H4 (cell line): ENCODE data around the gene RAI14. TPM values are rescaled to one million over a fixed set of nuclear protein-coding genes. Genes with fewer than 3 reads are reported as not detected.

ENCODE experiments used
- DNase-seq: peaks from one replicate; pipeline ENCODE4 v3.0.0-alpha.2; 2015; ENCODE audit warnings: low spot score
- total RNA-seq: library from RNA; depleted of rRNA; stranded (reverse); fragments of >200 nt; shearing (Covaris generic); gene quantifications from 2 replicates; pipeline ENCODE4 v1.2.3, GENCODE V29; 2014; rRNA removed

RAI14 gene
- 22.8 and 27.5 TPM in 2 replicates for total RNA-seq

DNA sequence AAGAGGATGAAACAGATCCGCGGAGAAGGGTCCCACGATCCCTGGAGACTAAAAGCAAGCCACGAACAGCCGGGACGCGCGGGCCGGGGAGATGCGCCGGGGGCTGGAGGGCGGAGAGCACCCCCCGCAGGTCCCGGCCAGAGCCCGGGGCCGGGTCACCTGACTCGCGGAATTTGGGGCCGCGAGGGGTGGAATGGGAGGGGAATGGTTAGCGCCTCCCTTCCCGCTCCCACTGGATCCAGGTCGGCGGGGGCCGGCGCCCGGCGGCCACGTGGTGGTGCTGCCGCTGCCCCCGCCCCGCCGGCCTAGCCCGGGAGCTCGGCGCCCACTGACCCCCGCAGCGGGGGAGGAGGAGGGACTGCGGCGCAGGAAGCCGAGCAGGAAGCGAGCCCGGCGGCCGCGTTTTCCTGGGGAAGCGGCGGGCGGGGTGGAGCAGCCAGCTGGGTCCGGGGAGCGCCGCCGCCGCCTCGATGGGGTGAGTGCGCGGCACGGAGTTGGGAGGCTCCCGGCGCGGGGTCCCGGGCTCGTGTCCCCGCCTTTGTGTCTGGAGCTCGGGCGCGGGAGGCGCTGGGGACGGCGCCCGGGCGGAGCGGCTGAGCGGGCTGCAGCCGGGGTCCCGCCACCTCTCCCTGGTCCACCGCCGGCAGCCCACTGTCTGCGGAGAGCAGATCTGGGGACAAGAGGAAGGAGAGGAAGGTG lies at the start of gene RAI14:
RAI14 (plus strand) TSS at position 328 of the 699 bp plus-strand sequence. CDS start 30,592 bp downstream, outside the sequence.
- peak; percentile 68 for DNase-seq

DNA sequence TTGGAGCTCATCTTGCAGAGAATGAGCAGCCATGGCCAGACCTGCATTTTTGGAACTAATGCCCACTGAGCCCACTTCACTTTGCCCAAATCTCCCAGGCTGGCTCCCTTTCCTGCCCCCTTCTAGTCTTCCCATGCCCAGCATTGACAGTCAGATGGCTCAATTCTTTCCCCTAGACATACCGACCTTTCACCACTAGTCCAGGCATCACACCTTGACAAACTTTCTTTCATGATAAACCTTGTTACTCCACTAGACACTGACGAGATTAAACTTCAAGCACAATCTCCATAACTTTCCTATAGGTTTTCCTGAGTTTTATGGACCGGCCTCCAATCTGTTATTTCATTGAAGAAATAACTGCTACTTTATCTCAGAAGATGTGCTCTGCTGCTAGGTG lies 47.8 kb upstream of the RAI14 start:
- no peak for DNase-seq

- DNase-seq, result peak; percentile 88
Observed at GRCh38 chr5:34608859-34609648, 47.1 kb upstream of the RAI14 start.

GRCh38 chr5:34609951-34610441 lies 46.1 kb upstream of the RAI14 start:
- no peak for DNase-seq

GRCh38 chr5:34610546-34610945 lies 45.6 kb upstream of the RAI14 start:
- DNase-seq, result no peak

GRCh38 chr5:34611464-34612415 lies 44.4 kb upstream of the RAI14 start:
- no peak for DNase-seq

- no peak for DNase-seq
Observed at GRCh38 chr5:34616651-34617050, 39.5 kb upstream of the RAI14 start.

GRCh38 chr5:34618371-34619065 lies 37.6 kb upstream of the RAI14 start:
- DNase-seq, result no peak

DNA sequence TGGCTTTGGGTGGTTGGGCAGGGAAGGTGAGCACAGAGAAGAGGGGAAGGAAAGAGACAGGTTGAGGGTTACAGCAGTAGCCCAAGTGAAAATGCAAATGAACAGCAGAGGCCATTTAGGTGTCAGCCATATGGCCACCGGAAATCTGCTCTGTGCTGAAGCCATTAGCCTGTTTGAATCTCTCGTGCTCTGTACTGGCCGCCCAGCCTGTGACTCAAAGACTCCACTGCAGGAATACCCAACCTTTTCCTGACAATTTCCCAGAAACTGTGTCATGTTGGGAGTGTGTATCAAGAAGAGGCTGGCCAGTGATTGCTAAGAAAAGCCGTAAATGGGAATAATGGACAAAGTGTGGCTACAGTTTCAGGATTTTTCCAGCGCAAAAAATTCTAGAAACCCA lies 35.9 kb upstream of the RAI14 start:
- DNase-seq, result no peak

DNA sequence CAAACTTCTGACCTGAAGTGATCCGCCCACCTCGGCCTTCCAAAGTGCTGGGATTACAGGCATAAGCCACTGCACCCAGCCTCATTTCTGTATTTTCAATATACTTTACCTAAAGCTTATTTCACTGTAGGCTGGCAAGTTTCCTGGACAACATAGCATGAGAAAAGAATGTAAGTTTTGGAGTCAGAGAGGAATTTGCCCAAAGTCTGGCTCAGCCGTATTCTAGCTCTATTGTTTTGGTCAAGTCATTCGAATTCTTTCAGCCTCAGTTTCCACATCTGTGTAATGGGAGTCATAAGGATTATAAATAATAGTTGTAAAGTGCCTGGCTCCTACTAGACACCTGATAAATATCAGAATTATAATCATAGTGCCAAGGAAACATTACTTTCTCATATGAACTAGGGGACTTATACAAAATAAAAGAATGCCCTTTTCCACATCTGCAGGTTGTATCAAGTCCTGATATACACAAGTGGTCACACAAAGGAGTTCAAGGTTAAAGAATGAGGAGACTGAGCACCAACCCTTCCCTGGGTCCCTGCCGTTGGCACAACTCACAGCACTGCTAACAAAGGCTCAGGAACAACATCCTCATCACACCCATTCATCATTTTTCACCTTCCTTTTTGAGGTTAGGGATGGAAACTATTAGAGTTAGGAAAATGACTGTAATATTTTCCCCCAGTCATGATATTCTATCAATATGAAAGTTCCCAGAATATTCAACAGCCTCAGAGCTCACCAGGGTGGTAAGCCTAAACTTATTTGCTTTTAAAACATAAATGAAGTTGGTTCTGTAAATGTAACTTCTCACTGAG lies 34.6 kb upstream of the RAI14 start:
- DNase-seq, result no peak

DNA sequence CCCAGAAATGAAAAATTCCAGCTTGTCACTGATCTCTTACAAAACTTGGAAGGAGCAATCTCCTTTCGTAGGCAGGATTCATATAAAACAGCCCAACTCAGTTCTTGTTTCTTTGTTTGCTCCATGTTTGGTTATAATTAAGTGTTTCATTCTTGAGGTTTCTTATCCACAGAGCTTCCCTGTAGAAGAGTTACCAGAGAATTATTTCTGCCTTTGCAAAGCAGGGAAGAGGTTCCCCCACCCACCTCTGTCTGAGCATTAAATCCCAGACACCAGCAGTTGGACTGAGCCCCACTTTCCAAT lies 34.1 kb upstream of the RAI14 start:
- peak; percentile 39 for DNase-seq

GRCh38 chr5:34624691-34625090 lies 31.4 kb upstream of the RAI14 start:
- no peak for DNase-seq

DNA sequence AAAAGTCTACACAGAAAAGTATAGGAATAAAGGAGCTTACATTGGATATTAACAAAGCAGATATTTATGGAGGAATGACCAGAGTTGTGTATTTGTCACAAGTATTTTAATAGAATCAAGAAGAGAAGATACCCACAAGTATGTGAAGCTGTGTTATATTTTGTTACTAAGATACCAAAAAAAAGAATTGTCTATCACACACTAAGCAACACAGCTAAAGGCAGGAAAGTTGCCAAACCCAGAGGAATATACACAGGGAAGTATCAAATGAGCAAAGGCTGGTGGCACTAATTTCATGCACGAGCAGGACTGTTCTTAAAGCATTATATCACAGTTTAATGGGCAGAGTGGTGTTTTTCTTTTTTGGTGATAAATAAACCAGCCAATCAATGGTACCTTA lies 30.9 kb upstream of the RAI14 start:
- DNase-seq, result no peak

GRCh38 chr5:34626036-34626435 lies 30.1 kb upstream of the RAI14 start:
- DNase-seq, result peak; percentile 88

DNA sequence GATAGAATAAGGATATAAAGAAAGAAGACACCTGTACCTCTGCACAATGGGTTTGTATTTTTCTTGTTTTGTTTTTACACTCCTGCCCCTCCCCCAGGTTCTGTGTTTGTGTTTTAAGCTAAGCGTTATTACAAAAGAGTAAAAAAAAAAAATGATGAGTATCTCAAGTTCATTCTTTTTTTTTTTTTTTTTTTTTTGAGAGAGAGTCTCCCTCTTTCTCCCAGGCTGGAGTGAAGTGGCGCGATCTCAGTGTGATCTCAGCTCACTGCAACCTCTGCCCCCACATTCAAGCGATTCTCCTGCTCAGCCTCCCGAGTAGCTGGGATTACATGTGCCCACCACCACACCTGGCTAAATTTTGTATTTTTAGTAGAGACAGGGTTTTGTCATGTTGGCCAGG lies 29.4 kb upstream of the RAI14 start:
- no peak for DNase-seq

GRCh38 chr5:34627794-34628193 lies 28.3 kb upstream of the RAI14 start:
- peak; percentile 46 for DNase-seq

DNA sequence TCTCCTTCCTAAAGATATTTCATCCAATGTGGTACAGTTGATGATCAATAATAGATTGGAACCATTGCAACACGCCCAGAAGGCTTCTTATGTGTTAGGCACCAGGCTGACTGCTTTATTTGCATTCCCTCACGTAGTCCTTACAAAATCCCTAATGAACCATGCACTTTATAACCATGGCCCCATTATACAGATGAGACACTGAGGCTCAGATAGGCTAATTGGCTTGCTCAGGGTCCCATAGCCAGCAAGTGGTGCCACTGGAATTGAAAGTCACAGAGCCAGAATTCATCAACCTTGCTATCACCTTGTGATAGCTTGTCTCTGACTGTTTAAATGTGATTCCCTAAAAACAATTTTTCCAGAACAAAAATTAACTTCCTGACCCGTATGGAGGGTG lies 27.8 kb upstream of the RAI14 start:
- DNase-seq, result no peak

GRCh38 chr5:34630596-34630995 lies 25.5 kb upstream of the RAI14 start:
- no peak for DNase-seq

- no peak for DNase-seq
Observed at GRCh38 chr5:34632807-34633422, 23.2 kb upstream of the RAI14 start.
